C4-2B (cell line): ENCODE results near the gene TAOK3.

Experiments used
- ZFX ChIP-seq: fragments of 450-650 bp; IDR thresholded peaks from 2 replicates; pipeline ENCODE4 v1.6.1; 2017
- TF ChIP-seq, protein P1 (sequence below): fragments of 450-650 bp; conservative IDR thresholded peaks from 2 replicates; pipeline ENCODE4 v1.5.1; 2017; ENCODE audit warnings: mild to moderate bottlenecking

DNA sequence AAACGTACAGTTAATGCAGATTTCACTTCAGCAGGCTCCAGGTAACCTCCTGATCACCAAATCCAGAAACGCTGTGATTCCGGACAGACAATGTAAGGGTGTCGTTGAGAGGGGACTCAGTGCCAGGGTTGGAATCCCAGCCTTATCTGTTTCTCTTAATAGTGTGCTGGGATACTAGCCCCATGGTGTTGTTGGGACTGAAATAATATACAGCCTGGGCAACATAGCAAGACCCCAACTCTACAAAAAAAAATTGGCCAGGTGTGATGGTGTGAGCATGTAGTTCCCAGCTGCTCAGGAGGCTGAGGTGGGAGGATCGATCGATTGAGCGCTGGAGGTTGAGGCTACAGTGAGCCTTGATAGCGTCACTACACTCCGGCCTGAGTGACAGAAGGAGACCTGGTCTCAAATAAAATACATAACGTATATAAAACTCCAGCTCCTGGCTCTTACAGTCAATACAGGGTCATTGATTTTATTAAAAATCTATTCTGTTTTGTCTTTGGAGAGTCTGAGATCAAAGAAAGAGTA lies 235.5 kb downstream of the TAOK3 start:
- TF ChIP-seq, protein P1, sequence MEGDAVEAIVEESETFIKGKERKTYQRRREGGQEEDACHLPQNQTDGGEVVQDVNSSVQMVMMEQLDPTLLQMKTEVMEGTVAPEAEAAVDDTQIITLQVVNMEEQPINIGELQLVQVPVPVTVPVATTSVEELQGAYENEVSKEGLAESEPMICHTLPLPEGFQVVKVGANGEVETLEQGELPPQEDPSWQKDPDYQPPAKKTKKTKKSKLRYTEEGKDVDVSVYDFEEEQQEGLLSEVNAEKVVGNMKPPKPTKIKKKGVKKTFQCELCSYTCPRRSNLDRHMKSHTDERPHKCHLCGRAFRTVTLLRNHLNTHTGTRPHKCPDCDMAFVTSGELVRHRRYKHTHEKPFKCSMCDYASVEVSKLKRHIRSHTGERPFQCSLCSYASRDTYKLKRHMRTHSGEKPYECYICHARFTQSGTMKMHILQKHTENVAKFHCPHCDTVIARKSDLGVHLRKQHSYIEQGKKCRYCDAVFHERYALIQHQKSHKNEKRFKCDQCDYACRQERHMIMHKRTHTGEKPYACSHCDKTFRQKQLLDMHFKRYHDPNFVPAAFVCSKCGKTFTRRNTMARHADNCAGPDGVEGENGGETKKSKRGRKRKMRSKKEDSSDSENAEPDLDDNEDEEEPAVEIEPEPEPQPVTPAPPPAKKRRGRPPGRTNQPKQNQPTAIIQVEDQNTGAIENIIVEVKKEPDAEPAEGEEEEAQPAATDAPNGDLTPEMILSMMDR: no peak
- TF ChIP-seq ZFX: no peak
